Measurements from ENCODE around the gene SLC5A12.

Gene SLC5A12

DNA sequence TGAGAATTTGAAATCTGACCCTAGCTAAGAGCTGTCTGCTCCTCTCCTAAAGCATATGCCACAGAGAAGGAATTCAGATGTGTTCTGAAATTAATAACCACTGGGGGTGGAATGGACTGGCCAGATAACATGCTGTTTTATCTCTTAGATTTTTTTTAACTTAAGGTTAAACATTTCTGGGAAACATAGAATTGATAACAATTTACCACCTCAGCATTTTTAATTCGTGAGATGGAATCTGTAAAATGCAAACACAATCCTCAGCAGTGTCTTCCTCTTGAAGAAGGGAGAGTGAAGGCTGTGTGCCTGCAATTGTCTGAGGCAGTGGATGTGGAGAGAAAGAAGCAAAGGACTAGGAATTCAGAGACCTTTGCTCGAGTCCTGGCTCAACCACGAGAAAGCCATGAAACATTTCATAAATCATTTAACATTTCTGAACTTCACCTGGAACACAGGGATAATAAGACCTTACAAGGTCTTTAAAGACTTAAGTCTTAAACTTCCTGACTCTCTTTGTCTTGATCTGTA lies at the start of gene SLC5A12:
Gene SLC5A12, minus strand, starts transcription at position 113 of the 528 bp plus-strand sequence. CDS start 346 bp downstream, outside the sequence.
- TF ChIP-seq, protein P1, sequence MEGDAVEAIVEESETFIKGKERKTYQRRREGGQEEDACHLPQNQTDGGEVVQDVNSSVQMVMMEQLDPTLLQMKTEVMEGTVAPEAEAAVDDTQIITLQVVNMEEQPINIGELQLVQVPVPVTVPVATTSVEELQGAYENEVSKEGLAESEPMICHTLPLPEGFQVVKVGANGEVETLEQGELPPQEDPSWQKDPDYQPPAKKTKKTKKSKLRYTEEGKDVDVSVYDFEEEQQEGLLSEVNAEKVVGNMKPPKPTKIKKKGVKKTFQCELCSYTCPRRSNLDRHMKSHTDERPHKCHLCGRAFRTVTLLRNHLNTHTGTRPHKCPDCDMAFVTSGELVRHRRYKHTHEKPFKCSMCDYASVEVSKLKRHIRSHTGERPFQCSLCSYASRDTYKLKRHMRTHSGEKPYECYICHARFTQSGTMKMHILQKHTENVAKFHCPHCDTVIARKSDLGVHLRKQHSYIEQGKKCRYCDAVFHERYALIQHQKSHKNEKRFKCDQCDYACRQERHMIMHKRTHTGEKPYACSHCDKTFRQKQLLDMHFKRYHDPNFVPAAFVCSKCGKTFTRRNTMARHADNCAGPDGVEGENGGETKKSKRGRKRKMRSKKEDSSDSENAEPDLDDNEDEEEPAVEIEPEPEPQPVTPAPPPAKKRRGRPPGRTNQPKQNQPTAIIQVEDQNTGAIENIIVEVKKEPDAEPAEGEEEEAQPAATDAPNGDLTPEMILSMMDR (IDR thresholded peaks at IDR 0.05; ENCODE audit: borderline replicate concordance, control extremely low read depth, extremely low read depth, insufficient read depth, missing control alignments): no peak
- no peak for DNase-seq (ENCODE audit: low spot score)
- in situ Hi-C loops (cut with MboI; ENCODE audit: low sequenced_read_pairs, unreplicated experiment): no loop called here

GRCh38 chr11:26769027-26769426 lies 47.2 kb upstream of the SLC5A12 start:
- DNase-seq (ENCODE audit: low spot score): no peak
- TF ChIP-seq, protein P1 (IDR thresholded peaks at IDR 0.05; ENCODE audit: borderline replicate concordance, control extremely low read depth, extremely low read depth, insufficient read depth, missing control alignments): no peak
- in situ Hi-C loops (cut with MboI; ENCODE audit: low sequenced_read_pairs, unreplicated experiment): loop anchor here (25.0 kb wide), 2 partner anchors 393 to 718 kb away; no protein-coding TSS in a partner anchor

DNA sequence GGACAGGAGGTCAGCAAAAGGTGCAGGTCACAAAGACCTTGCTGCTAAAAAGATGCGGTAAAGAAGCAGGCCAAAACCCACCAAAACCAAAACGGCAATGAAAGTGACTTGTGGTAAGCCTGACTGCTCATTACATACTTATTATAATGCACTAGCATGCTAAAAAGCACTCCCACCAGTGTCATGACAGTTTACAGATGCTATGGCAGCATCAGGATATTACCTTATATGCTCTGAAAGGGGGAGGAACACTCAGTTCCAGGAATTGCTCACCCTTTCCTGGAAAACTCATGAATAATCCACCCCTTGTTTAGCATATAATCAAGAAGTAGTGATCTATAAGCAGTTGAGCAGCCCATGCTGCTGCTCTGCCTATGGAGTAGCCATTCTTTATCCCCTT lies 45.2 kb upstream of the SLC5A12 start:
- TF ChIP-seq, protein P1 (IDR thresholded peaks at IDR 0.05; ENCODE audit: borderline replicate concordance, control extremely low read depth, extremely low read depth, insufficient read depth, missing control alignments): no peak
- in situ Hi-C loops (cut with MboI; ENCODE audit: low sequenced_read_pairs, unreplicated experiment): loop anchor here (25.0 kb wide), 2 partner anchors 395 to 720 kb away; no protein-coding TSS in a partner anchor

GRCh38 chr11:26765323-26765722 lies 43.5 kb upstream of the SLC5A12 start:
- TF ChIP-seq, protein P1 (IDR thresholded peaks at IDR 0.05; ENCODE audit: borderline replicate concordance, control extremely low read depth, extremely low read depth, insufficient read depth, missing control alignments): no peak
- in situ Hi-C loops (cut with MboI; ENCODE audit: low sequenced_read_pairs, unreplicated experiment): loop anchor here (25.0 kb wide), 2 partner anchors 397 to 722 kb away; no protein-coding TSS in a partner anchor
- no peak for DNase-seq (ENCODE audit: low spot score)

More for the DNA sequence above, 45.2 kb upstream of the SLC5A12 start:
- no peak for DNase-seq (ENCODE audit: low spot score)

DNA sequence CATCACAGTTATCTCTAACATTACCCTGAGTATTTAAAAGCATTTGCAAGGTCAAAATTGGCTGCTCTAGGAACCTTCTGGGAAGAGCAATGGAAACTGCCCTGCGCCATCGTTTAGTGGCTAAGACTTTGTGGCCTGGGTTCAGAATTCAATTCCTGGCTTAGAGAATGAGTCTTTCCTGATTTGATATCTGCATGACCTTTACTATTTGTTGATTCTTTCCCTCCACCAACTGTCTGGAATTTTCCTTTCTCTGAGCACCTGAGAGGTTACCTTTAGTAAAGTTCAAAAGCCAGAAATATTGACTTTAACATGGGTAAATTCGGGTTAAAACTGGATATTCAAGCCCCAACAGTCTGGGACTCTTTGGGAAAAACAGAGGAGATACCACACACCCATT lies 43.0 kb upstream of the SLC5A12 start:
- no peak for DNase-seq (ENCODE audit: low spot score)
- in situ Hi-C loops (cut with MboI; ENCODE audit: low sequenced_read_pairs, unreplicated experiment): loop anchor here (25.0 kb wide), 2 partner anchors 397 to 722 kb away; no protein-coding TSS in a partner anchor
- TF ChIP-seq, protein P1 (IDR thresholded peaks at IDR 0.05; ENCODE audit: borderline replicate concordance, control extremely low read depth, extremely low read depth, insufficient read depth, missing control alignments): no peak

DNA sequence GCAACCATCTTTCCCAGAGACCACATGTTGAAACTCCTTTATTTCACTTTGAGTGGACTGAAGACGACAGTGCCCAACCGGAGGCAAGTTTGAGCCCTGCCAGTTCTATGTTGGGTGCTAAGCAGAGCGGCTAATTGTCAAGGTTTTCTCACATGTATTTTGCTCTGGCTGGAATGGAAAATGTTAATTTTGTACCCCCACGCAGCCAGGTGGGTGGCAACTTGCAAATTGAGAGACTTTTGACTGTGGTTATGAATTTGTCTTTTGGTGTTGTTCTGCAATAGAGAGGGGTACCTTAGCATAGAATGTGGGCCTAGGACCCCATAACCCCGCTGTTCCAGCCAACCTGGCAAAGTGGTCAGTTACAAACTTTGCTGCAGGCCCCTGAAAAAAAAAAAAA lies 42.5 kb upstream of the SLC5A12 start:
- no peak for DNase-seq (ENCODE audit: low spot score)
- TF ChIP-seq, protein P1 (IDR thresholded peaks at IDR 0.05; ENCODE audit: borderline replicate concordance, control extremely low read depth, extremely low read depth, insufficient read depth, missing control alignments): no peak
- in situ Hi-C loops (cut with MboI; ENCODE audit: low sequenced_read_pairs, unreplicated experiment): loop anchor here (25.0 kb wide), 2 partner anchors 398 to 723 kb away; no protein-coding TSS in a partner anchor

Measured in GM13976 (cell line).